Muscle layer of duodenum (tissue), 2 donors: ENCODE measurements around the gene GBF1.

Experiments used
- H3K27ac ChIP-seq: one replicate; pipeline ENCODE4 v1.7.0; 2013; ENCODE audit warnings: mild to moderate bottlenecking, low read length
- H3K27me3 ChIP-seq: one replicate; pipeline ENCODE4 v1.7.0; 2013; ENCODE audit warnings: low read depth, mild to moderate bottlenecking, control low read depth, low read length
- H3K36me3 ChIP-seq, 2 donors: one replicate each; pipeline ENCODE4 v1.7.0; 2013; ENCODE audit warnings: low read length in 2 of 2, control low read depth in 1 of 2, mild to moderate bottlenecking in 1 of 2; ENCODE audit not compliant: insufficient read depth in 2 of 2, control insufficient read depth in 1 of 2
- H3K4me1 ChIP-seq, 2 donors: one replicate each; pipeline ENCODE4 v1.7.0; 2013; ENCODE audit warnings: low read length in 2 of 2, mild to moderate bottlenecking in 2 of 2, control low read depth in 1 of 2, moderate library complexity in 1 of 2; ENCODE audit not compliant: insufficient read depth in 2 of 2, control insufficient read depth in 1 of 2
- H3K4me3 ChIP-seq, 2 donors: one replicate each; pipeline ENCODE4 v1.7.0; 2013; ENCODE audit warnings: low read length in 2 of 2, low read depth in 1 of 2, mild to moderate bottlenecking in 1 of 2
- H3K9me3 ChIP-seq, 2 donors: one replicate each; pipeline ENCODE4 v1.7.0; 2013; ENCODE audit warnings: low read length in 2 of 2, control low read depth in 1 of 2, mild to moderate bottlenecking in 1 of 2; ENCODE audit not compliant: control insufficient read depth in 1 of 2
- donor health status: healthy.

The GBF1 gene

DNA sequence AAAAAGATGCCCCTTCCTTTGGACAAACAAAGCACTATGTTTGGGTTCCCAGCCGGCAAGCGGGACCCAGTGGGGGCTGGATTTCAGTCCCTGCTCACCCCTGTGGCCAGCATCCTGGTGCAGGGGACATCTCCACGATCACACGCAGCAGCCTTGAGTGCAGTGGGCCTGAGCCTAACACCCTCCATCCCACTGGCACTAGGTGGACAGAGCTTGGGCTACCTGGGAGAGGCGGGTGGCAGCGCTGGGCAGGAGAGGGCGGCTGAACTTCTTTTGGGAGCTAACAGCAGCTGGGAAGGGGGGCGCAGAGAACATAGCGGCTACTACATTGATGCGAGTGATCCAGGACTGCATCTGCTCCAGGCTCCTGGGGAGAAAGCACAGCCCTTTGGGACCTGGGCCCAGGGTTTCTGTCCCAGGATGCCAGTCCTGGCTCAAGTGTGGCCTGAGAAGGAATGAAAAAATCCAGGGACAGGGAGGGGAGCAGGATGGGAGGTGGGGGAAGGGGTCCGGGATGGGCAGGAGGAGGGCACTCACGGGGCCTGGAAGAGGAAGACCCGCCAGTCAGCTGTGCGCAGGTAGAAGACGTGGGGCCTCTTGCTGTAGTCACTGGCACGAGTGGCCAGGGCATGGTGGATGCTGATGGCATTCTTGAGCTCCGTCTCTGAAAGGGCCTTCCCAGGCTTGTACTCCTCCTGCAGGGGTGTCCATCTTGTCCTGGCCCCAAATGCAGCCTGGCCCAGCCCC, 159.2 kb downstream of the GBF1 start:
- Histone ChIP-seq H3K36me3 (peaks cover 14 to 29% of the 10 kb centered on the region in 2 donors), H3K27me3 (peaks cover 3% of the 10 kb centered on the region), H3K4me1 (peaks cover 0 to 56% of the 10 kb centered on the region in 2 donors), H3K27ac (no peak overlapping the region), H3K9me3 (no peaks in the 10 kb centered on the region), H3K4me3 (no peak overlapping the region)

DNA sequence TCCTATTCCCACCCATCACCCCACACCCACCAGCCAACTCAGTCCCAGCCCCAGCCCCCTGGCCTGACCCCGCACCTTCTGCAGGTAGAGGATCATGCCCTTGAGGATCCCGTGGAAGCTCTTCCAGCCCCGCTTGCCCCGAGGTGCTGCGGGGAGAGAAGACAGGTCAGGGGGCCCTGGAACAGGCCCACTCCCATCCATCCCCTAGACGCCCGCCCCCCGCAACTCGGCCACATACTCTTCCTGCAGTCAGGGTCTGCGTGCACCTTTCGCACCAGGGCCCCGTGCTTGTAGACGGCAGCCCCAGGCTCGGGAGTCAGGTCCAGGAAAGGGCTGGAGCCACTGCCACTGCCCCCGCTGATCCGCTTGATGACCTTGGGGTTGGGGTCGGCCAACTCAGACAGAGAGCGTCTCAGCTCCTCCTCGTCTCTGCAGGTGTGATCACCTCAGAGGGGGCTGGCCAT, 159.8 kb downstream of the GBF1 start:
- no peak overlapping the region for H3K4me3 ChIP-seq
- H3K27me3 ChIP-seq, result peaks cover 10% of the 10 kb centered on the region
- H3K36me3 ChIP-seq, result peaks cover 14 to 27% of the 10 kb centered on the region in 2 donors
- no peaks in the 10 kb centered on the region for H3K9me3 ChIP-seq
- H3K4me1 ChIP-seq, result peaks cover 0 to 56% of the 10 kb centered on the region in 2 donors
- no peak overlapping the region for H3K27ac ChIP-seq

DNA sequence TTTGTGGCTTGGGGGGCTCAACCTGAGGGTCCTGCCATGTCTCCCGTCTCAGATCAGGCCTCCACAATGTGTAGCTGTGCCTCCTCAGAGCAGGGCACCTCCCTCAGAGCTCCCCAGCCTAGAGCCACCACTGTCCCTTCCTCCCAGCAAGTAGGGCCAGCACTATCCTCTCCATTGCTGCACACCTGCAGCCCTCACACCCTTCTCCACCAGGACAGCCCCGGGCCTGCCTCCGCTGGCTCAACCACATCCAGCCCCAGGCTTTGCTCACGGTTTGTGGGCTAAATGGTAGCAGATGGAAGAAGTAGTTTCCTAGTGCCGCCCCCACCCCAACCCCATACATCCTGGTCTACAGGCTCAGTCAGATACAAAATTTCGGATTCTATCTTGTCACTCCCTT, 160.3 kb downstream of the GBF1 start:
- Histone ChIP-seq H3K27me3 (peaks cover 14% of the 10 kb centered on the region), H3K36me3 (peaks cover 14 to 22% of the 10 kb centered on the region in 2 donors), H3K4me3 (no peak overlapping the region), H3K27ac (peak overlapping the region; percentile 74), H3K4me1 (peaks cover 0 to 56% of the 10 kb centered on the region in 2 donors), H3K9me3 (no peaks in the 10 kb centered on the region)

DNA sequence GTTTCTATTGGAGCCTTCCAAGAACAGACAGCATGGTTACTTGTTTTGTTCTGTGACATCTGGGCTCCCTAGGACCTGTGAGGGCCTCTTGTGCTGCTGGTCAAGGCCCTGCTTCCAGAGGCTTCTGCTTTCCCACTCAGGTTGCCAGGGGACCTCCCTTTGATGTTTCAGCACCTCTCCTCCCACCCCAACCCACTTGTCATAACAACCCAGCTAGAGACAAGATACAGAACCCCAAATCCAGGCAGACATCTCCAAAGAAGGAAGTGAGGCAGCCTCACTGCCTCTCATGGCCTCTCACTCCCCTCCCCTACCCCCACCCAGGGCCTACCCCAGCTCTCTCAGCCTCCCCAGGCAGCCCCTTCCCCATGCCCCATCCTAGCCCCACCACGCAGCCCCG, 161.5 kb downstream of the GBF1 start:
- peak overlapping the region in 1 of 2 donors; percentile 74 for H3K4me3 ChIP-seq
- peaks cover 25% of the 10 kb centered on the region for H3K27me3 ChIP-seq
- H3K36me3 ChIP-seq, result peaks cover 4 to 13% of the 10 kb centered on the region in 2 donors
- no peaks in the 10 kb centered on the region for H3K9me3 ChIP-seq
- peak overlapping the region; percentile 86 for H3K27ac ChIP-seq
- peaks cover 0 to 57% of the 10 kb centered on the region in 2 donors for H3K4me1 ChIP-seq

DNA sequence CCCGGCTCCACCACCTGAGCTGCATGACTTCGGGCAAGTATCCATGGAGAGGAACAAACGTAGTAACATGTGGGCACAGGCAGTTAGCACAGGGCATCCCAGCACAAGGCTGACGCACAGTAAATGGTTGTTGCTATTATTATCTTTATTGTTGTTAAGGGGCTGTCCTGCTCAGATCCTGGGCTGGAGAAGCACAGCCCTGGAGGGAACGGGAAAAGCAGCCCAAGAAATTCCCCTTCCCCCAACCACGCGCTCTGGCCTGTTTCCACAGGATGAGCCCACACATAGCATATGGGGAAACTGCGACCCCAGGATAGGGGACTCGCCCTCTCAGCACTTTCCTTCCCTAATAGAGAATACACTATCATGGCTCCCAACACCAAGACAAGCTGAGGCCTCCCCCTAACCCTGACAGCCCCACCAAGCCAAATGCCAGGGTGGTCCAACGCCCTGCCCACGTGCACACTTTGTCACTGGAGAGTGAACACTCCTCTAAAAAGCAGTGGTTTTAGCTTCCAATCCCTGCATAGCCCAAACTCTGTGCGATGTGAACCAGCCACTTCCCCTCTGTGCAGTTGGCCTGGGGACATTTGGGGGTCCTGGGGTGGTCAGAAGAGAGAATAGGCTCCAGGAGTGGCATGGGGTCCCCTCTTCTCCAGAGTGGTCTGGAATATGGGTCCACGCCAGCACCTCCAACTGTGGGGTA, 162.2 kb downstream of the GBF1 start:
- peak overlapping the region; percentile 37 to 74 for H3K4me3 ChIP-seq
- H3K27me3 ChIP-seq, result peaks cover 30% of the 10 kb centered on the region
- peaks cover 0 to 5% of the 10 kb centered on the region in 2 donors for H3K36me3 ChIP-seq
- H3K9me3 ChIP-seq, result no peaks in the 10 kb centered on the region
- peaks cover 0 to 50% of the 10 kb centered on the region in 2 donors for H3K4me1 ChIP-seq
- H3K27ac ChIP-seq, result peak overlapping the region; percentile 86

DNA sequence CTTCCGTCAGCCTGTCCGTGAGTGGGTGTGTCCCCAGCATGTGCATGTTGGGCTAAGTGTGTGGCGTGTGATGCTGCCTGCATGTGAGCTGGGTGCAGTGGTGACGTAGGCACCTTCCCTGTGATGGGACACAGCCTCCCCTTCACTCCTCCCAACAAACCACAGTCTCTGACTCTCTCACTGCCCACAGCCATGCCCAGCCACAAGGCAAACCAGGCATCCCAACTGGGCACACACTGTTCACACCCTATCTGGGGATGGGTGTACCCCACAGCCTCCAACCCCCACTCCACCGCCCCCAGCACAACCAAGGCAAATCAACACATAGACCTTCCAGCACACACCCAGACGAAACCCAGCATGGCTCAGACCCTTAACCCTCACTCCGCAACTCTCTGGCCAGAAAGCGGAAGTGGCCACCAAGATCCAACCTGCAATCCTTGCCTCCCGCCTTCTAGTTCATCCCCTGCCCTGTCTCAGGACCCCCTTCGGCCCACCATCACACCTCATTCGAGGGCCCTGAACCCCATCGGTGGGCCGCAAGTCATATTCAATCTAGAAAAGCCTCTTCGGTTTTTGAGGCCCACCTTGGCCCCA, 162.9 kb downstream of the GBF1 start:
- H3K4me3 ChIP-seq, result peak overlapping the region; percentile 37 to 74
- H3K9me3 ChIP-seq, result no peaks in the 10 kb centered on the region
- H3K36me3 ChIP-seq, result peaks cover 0 to under 1% of the 10 kb centered on the region in 2 donors
- H3K27ac ChIP-seq, result peak overlapping the region; percentile 86
- peaks cover 30% of the 10 kb centered on the region for H3K27me3 ChIP-seq
- peaks cover 0 to 45% of the 10 kb centered on the region in 2 donors for H3K4me1 ChIP-seq

DNA sequence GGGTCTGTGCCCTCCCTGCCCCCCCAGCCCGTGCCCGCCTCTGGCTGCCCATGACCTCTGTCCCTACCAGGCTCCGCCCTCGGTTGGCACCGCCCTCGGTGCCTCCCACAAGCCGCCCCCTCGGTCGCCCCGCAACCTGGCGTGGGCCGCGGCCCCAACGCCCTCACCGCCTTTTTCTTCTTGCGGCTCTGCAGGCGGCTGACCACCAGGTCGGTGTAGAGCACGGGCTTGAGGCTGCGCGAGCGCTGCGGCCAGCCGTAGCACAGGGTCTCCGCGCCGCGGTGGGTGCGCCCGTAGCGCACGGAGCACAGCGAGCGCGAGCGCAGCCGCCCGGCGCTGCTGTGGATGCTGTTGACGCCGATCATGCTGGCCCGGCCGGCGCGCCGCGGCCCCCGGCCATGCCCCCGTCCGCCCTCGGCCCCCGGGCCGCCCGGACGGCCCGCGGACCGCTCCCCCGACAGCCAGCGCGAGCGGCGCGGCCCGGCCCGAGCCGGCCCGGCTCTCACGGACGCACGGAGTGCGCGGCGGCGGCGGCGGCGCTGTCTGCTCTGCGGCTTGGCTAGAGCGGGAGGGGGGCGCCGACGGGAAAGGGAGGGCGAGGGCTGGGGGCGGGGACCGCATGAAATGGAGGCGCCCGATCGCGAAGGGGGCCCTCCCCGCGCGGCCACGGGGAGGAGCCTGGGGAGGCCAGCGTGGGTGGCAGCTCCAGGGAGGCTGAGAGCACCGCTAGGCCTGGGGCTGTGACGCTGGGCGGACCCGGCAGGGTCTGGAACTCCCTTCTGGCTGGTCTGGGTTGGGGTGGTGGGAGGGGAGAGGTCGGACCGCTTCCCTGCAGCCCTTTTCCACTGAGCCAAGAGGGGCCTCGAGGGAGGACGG, 163.6 kb downstream of the GBF1 start:
- no peaks in the 10 kb centered on the region for H3K9me3 ChIP-seq
- peak overlapping the region; percentile 37 to 74 for H3K4me3 ChIP-seq
- peaks cover 30% of the 10 kb centered on the region for H3K27me3 ChIP-seq
- H3K4me1 ChIP-seq, result peaks cover 0 to 37% of the 10 kb centered on the region in 2 donors
- H3K27ac ChIP-seq, result peak overlapping the region; percentile 86
- no peaks in the 10 kb centered on the region for H3K36me3 ChIP-seq

DNA sequence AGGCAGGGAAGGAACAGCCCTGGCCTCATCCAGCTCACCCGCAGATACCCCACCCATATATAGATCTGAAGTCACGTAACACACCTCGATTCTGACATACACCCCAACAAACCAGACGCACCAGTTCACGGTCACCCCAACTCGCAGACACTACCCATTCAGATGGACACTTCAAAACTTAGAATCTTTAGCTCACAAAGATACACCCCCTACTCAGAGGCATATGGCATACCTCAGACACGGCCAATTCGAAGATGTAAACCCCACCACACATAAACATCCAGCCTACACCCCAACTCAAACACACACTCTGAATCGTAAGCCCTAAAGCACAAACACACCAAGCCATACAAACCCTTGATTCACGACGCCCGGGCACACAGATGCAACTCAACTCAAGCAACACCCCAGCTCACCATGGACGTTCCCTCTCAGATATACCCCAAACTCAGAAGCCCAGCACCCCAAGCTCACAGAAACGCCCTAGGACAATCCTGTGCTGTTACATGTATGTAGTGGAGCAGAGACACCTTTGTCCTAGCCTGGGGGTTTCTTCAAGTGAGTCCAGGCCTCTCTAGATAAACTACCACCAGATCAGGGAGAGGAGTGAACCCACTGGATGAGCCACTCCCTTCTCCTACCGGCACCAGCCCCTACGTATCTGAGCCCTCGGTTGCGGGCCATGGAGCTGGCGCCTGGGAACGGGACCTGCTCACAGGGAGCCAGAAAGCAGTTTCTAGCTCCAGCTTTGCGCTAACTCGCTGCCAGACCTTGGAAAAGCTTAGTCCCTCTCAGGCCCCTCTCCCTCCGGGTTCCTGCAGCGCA, 164.5 kb downstream of the GBF1 start:
- Histone ChIP-seq H3K9me3 (no peaks in the 10 kb centered on the region), H3K27ac (peak overlapping the region; percentile 76), H3K36me3 (no peaks in the 10 kb centered on the region), H3K4me1 (peaks cover 0 to 30% of the 10 kb centered on the region in 2 donors), H3K4me3 (peak overlapping the region in 1 of 2 donors; percentile 74), H3K27me3 (peaks cover 30% of the 10 kb centered on the region)

DNA sequence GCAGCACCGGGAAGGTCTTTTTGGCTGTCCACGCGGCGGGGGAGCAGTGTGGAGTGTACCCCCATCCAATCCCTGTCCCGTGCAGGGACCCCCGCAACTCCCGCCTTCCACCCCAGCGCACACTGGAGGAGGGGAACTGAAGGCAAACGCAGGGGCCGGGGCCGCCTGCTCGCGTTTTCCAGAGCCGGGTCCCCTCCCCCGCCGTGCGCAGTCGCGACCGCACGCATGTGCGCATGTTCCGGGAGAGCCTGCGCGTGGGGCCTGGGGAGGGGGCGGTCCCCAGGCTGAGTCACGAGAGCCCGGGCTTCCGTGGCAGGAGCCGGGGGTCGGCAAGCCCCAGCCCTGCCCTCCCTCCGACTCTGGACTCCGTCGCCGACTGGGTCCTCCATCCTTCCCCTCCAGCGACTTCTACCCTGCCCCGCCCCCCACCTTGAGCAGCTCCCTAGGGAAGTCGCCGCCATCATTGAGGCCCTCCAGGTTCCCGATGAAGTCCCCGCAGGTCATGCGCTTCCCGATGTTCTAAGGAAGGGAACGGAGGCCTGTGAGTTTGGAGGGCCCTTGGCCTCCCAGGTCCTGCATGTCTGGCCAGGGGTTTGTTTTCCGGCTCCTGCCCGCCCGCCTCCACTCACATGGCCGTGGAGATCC, 165.2 kb downstream of the GBF1 start:
- H3K27me3 ChIP-seq, result peaks cover 30% of the 10 kb centered on the region
- H3K27ac ChIP-seq, result peak overlapping the region; percentile 76
- H3K4me3 ChIP-seq, result peak overlapping the region in 1 of 2 donors; percentile 74
- H3K9me3 ChIP-seq, result no peaks in the 10 kb centered on the region
- H3K36me3 ChIP-seq, result no peaks in the 10 kb centered on the region
- H3K4me1 ChIP-seq, result peaks cover 0 to 23% of the 10 kb centered on the region in 2 donors
